ENCODE results near the gene ST14.

ST14 gene

GRCh38 chr11:130157101-130157500, 2.5 kb upstream of the ST14 start:
- peaks cover 8% of the 10 kb centered on the region for H3K4me1 ChIP-seq (ENCODE audit: insufficient read depth, low read length)
- no peak overlapping the region for H3K27ac ChIP-seq (ENCODE audit: low read length)
- H3K9ac ChIP-seq (ENCODE audit: low read depth, low read length): no peak overlapping the region
- H3K27me3 ChIP-seq (ENCODE audit: insufficient read depth, low read length): peaks cover 47% of the 10 kb centered on the region
- no peaks in the 10 kb centered on the region for H3K36me3 ChIP-seq (ENCODE audit: insufficient read depth, low read depth, low read length)
- H3K9me3 ChIP-seq (ENCODE audit: insufficient read depth, low read depth, low read length): no peaks in the 10 kb centered on the region
- H3K4me3 ChIP-seq (ENCODE audit: low read length): no peak overlapping the region

GRCh38 chr11:130157840-130158239, 1.7 kb upstream of the ST14 start:
- no peaks in the 10 kb centered on the region for H3K36me3 ChIP-seq (ENCODE audit: insufficient read depth, low read depth, low read length)
- peaks cover 54% of the 10 kb centered on the region for H3K27me3 ChIP-seq (ENCODE audit: insufficient read depth, low read length)
- H3K9ac ChIP-seq (ENCODE audit: low read depth, low read length): no peak overlapping the region
- peaks cover 8% of the 10 kb centered on the region for H3K4me1 ChIP-seq (ENCODE audit: insufficient read depth, low read length)
- no peak overlapping the region for H3K4me3 ChIP-seq (ENCODE audit: low read length)
- no peak overlapping the region for H3K27ac ChIP-seq (ENCODE audit: low read length)
- H3K9me3 ChIP-seq (ENCODE audit: insufficient read depth, low read depth, low read length): no peaks in the 10 kb centered on the region

GRCh38 chr11:130159139-130159538, 443 bp upstream of the ST14 start:
- H3K36me3 ChIP-seq (ENCODE audit: insufficient read depth, low read depth, low read length): no peaks in the 10 kb centered on the region
- peaks cover 8% of the 10 kb centered on the region for H3K4me1 ChIP-seq (ENCODE audit: insufficient read depth, low read length)
- peak overlapping the region; percentile 56; the same call in 1 of the 2 replicates for H3K4me3 ChIP-seq (ENCODE audit: low read length)
- no peak overlapping the region for H3K9ac ChIP-seq (ENCODE audit: low read depth, low read length)
- no peak overlapping the region for H3K27ac ChIP-seq (ENCODE audit: low read length)
- peaks cover 59% of the 10 kb centered on the region for H3K27me3 ChIP-seq (ENCODE audit: insufficient read depth, low read length)
- no peaks in the 10 kb centered on the region for H3K9me3 ChIP-seq (ENCODE audit: insufficient read depth, low read depth, low read length)

GRCh38 chr11:130160498-130161155, 1.0 kb downstream of the ST14 start:
- no peaks in the 10 kb centered on the region for H3K36me3 ChIP-seq (ENCODE audit: insufficient read depth, low read depth, low read length)
- H3K4me1 ChIP-seq (ENCODE audit: insufficient read depth, low read length): peaks cover 8% of the 10 kb centered on the region
- H3K4me3 ChIP-seq (ENCODE audit: low read length): peak overlapping the region; percentile 56
- H3K9ac ChIP-seq (ENCODE audit: low read depth, low read length): peak overlapping the region; percentile 17; the same call in 1 of the 2 replicates
- peaks cover 59% of the 10 kb centered on the region for H3K27me3 ChIP-seq (ENCODE audit: insufficient read depth, low read length)
- H3K9me3 ChIP-seq (ENCODE audit: insufficient read depth, low read depth, low read length): no peaks in the 10 kb centered on the region
- H3K27ac ChIP-seq (ENCODE audit: low read length): no peak overlapping the region

- Histone ChIP-seq H3K36me3 (ENCODE audit: insufficient read depth, low read depth, low read length) (no peaks in the 10 kb centered on the region), H3K27me3 (ENCODE audit: insufficient read depth, low read length) (peaks cover 59% of the 10 kb centered on the region), H3K9ac (ENCODE audit: low read depth, low read length) (no peak overlapping the region), H3K4me1 (ENCODE audit: insufficient read depth, low read length) (peaks cover 8% of the 10 kb centered on the region), H3K4me3 (ENCODE audit: low read length) (peak overlapping the region; percentile 56; the same call in 1 of the 2 replicates), H3K9me3 (ENCODE audit: insufficient read depth, low read depth, low read length) (no peaks in the 10 kb centered on the region), H3K27ac (ENCODE audit: low read length) (no peak overlapping the region)
Observed at GRCh38 chr11:130161441-130162145, 2.0 kb downstream of the ST14 start.

GRCh38 chr11:130162733-130163132, 3.2 kb downstream of the ST14 start:
- peaks cover 8% of the 10 kb centered on the region; the same call in 1 of the 2 replicates for H3K4me1 ChIP-seq (ENCODE audit: insufficient read depth, low read length)
- no peaks in the 10 kb centered on the region for H3K36me3 ChIP-seq (ENCODE audit: insufficient read depth, low read depth, low read length)
- peaks cover 57% of the 10 kb centered on the region for H3K27me3 ChIP-seq (ENCODE audit: insufficient read depth, low read length)
- no peak overlapping the region for H3K9ac ChIP-seq (ENCODE audit: low read depth, low read length)
- no peak overlapping the region for H3K27ac ChIP-seq (ENCODE audit: low read length)
- no peaks in the 10 kb centered on the region for H3K9me3 ChIP-seq (ENCODE audit: insufficient read depth, low read depth, low read length)
- H3K4me3 ChIP-seq (ENCODE audit: low read length): no peak overlapping the region

- Histone ChIP-seq H3K4me1 (ENCODE audit: insufficient read depth, low read length) (peaks cover 8% of the 10 kb centered on the region; the same call in 1 of the 2 replicates), H3K36me3 (ENCODE audit: insufficient read depth, low read depth, low read length) (no peaks in the 10 kb centered on the region), H3K27me3 (ENCODE audit: insufficient read depth, low read length) (peaks cover 57% of the 10 kb centered on the region), H3K9ac (ENCODE audit: low read depth, low read length) (no peak overlapping the region), H3K27ac (ENCODE audit: low read length) (no peak overlapping the region), H3K9me3 (ENCODE audit: insufficient read depth, low read depth, low read length) (no peaks in the 10 kb centered on the region), H3K4me3 (ENCODE audit: low read length) (no peak overlapping the region)
Observed at GRCh38 chr11:130163346-130164220, 4.0 kb downstream of the ST14 start.

- H3K9me3 ChIP-seq (ENCODE audit: insufficient read depth, low read depth, low read length): no peaks in the 10 kb centered on the region
- H3K27ac ChIP-seq (ENCODE audit: low read length): no peak overlapping the region
- peaks cover 54% of the 10 kb centered on the region for H3K27me3 ChIP-seq (ENCODE audit: insufficient read depth, low read length)
- H3K9ac ChIP-seq (ENCODE audit: low read depth, low read length): no peak overlapping the region
- H3K4me1 ChIP-seq (ENCODE audit: insufficient read depth, low read length): peaks cover 8% of the 10 kb centered on the region; the same call in 1 of the 2 replicates
- H3K36me3 ChIP-seq (ENCODE audit: insufficient read depth, low read depth, low read length): no peaks in the 10 kb centered on the region
- H3K4me3 ChIP-seq (ENCODE audit: low read length): no peak overlapping the region
Observed at GRCh38 chr11:130164221-130164570, 4.6 kb downstream of the ST14 start.

- Histone ChIP-seq H3K9me3 (ENCODE audit: insufficient read depth, low read depth, low read length) (no peaks in the 10 kb centered on the region), H3K9ac (ENCODE audit: low read depth, low read length) (no peak overlapping the region), H3K4me1 (ENCODE audit: insufficient read depth, low read length) (peaks cover 8% of the 10 kb centered on the region; the same call in 1 of the 2 replicates), H3K27me3 (ENCODE audit: insufficient read depth, low read length) (peaks cover 54% of the 10 kb centered on the region), H3K36me3 (ENCODE audit: insufficient read depth, low read depth, low read length) (no peaks in the 10 kb centered on the region), H3K4me3 (ENCODE audit: low read length) (no peak overlapping the region), H3K27ac (ENCODE audit: low read length) (no peak overlapping the region)
Observed at GRCh38 chr11:130165601-130166456, 6.2 kb downstream of the ST14 start.

- no peak overlapping the region for H3K4me3 ChIP-seq (ENCODE audit: low read length)
- H3K36me3 ChIP-seq (ENCODE audit: insufficient read depth, low read depth, low read length): no peaks in the 10 kb centered on the region
- H3K9me3 ChIP-seq (ENCODE audit: insufficient read depth, low read depth, low read length): no peaks in the 10 kb centered on the region
- no peak overlapping the region for H3K9ac ChIP-seq (ENCODE audit: low read depth, low read length)
- H3K27me3 ChIP-seq (ENCODE audit: insufficient read depth, low read length): peaks cover 54% of the 10 kb centered on the region
- no peak overlapping the region for H3K27ac ChIP-seq (ENCODE audit: low read length)
- peaks cover 3% of the 10 kb centered on the region; the same call in 1 of the 2 replicates for H3K4me1 ChIP-seq (ENCODE audit: insufficient read depth, low read length)
Observed at GRCh38 chr11:130166457-130166784, 6.8 kb downstream of the ST14 start.

GRCh38 chr11:130167146-130167545, 7.6 kb downstream of the ST14 start:
- no peaks in the 10 kb centered on the region for H3K36me3 ChIP-seq (ENCODE audit: insufficient read depth, low read depth, low read length)
- no peaks in the 10 kb centered on the region for H3K4me1 ChIP-seq (ENCODE audit: insufficient read depth, low read length)
- H3K4me3 ChIP-seq (ENCODE audit: low read length): no peak overlapping the region
- peaks cover 54% of the 10 kb centered on the region for H3K27me3 ChIP-seq (ENCODE audit: insufficient read depth, low read length)
- H3K27ac ChIP-seq (ENCODE audit: low read length): no peak overlapping the region
- H3K9ac ChIP-seq (ENCODE audit: low read depth, low read length): no peak overlapping the region
- no peaks in the 10 kb centered on the region for H3K9me3 ChIP-seq (ENCODE audit: insufficient read depth, low read depth, low read length)
